DMS53 (cell line): ENCODE results near the gene TRMU.
"Not testable (repeated sequence)": the region's sequence is repeated elsewhere in the genome, so short reads cannot be mapped to it uniquely, and the experiment has no call there.

Experiments used
- DNase-seq: peaks from one replicate; lab custom pipeline; 2025; lab: John Stamatoyannopoulos, UW

Gene TRMU

DNA sequence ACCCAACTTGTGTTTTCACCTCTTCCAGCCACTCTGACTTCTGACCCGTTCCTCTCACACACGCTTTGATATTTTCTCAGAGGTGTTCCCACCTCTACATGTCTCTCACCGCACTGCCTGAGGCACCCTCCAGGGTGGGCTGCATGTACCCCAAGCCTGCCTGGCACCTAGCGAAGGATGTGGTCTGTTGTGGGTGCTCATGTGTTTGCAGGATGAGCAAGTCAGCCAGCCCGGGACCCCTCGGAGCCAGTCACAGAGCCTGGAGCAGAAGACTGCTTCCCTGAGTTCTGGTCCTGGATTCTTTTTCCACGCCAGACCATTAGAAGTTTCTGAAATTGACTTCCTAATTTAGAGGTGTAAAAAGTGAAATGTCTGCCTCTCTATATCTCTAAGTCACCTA is 35.0 kb upstream of the TRMU start:
- no peak for DNase-seq

DNA sequence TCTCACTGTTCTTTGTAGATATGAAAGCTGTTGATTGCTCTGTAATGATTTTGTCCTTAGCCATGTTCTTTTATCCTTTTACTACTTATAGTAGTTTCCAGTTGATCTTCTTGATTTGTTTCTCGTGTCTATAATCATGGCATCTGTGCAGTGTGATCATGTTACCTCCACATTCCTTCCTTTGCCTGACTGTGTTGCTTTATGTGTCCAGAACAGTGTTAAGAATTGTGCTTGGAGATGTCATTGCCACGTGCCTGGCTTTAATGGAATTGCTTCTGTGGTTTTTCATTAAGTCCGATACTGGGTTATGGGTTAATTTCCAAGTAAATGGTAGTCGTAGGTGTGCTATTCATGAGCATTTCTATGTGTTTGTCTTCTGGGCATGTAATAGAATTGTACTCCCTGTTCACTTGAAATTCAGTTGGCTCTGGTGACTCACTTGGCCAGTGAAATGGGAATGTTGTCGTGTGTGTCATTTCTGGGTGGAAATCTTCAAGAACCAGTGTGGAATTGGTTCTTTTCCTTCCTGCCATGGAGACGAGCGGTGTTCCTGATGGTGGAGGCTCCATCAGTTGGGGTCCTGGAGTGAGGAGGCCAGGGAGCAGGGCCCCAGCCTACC is 32.1 kb upstream of the TRMU start:
- DNase-seq = no peak

DNA sequence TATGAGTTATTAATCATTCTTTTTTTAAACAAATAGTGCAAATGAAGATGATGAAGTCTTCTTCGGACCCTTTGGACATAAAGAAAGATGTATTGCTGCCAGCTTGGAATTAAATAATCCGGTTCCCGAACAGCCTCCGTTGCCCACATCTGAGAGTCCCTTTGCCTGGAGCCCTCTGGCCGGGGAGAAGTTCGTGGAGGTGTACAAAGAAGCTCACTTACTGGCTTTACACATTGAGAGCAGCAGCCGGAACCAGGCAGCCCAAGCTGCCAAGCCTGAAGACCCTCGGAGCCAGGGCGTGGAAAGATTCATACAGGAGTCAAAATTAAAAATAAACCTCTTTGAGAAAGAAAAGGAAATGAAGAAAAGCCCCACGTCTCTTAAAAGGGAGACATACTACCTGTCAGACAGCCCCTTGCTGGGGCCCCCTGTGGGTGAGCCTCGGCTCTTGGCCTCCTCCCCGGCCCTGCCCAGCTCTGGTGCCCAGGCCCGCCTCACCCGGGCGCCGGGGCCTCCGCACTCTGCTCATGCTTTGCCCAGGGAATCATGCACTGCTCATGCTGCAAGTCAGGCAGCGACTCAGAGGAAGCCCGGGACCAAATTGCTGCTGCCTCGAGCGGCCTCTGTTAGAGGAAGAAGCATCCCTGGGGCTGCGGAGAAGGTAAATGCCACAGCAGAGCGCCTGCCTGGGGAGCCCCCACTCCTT is 27.1 kb upstream of the TRMU start:
- DNase-seq = no peak

DNA sequence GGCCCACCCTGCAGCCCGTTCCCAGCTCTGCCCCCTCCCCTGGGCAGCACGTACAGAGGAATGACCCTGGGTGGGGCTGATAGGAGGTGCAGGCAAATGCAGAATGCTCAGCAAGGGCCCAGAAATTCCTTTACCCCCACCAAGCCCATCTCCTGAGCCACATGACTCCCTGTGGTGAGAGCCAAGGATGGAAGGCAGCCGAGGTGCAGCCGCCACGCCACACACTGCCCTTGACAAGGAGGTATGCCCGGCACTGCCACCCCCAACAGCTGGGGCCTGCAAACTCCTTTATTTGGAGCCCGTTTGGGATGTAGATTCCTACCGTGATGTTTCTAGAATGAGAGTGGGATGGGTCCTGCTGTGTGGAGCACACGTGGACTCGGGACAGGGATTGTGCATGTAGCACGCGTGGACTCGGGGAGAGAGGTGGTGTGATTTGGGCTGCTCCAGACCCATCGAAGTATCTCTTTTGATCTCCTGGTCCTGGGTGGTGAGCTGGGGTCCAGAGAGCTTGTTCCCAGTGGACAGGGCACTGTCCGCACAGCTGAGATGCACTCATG is 25.9 kb upstream of the TRMU start:
- no peak for DNase-seq

GRCh38 chr22:46312056-46312455 is 23.5 kb upstream of the TRMU start:
- DNase-seq = no peak

DNA sequence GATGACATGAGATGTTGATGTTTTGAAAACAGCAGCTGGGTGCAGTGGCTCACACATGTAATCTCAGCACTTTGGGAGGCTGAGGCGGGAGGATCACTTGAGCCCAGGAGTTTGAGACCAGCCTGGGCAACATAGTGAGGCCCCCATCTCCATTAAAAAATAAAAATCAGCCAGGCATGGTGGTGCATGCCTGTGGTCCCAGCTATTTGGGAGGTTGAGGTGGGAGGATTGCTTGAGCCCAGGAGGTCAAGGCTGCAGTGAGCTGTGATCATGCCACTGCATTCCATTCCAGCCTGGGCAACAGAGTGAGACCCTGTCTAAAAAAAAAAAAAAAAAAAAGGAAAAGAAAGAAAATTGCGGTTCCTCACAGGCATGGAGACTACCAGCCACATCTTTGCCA is 22.7 kb upstream of the TRMU start:
- DNase-seq = not testable (repeated sequence)

- DNase-seq = no peak
Measured at GRCh38 chr22:46315976-46316375, 19.5 kb upstream of the TRMU start.

DNA sequence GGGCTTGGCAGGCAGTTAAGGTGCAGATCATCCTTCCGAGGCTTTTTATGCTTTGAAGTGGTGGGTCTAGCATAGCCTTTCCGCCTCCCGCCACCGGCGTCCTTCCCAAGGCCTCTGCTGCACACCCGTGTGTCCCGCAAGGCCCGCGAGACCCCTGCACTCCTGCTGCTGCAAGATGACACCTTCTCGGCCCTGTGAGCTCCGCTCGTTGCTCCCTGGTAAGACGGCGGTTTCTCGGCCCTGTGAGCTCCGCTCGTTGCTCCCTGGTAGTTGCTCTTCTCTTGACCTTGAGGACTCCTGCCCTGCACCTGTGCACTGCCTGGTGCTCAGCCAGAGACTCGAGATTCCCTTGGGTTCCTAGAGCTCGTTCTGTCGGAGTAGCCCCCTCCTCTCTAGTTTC is 17.9 kb upstream of the TRMU start:
- DNase-seq = no peak

DNA sequence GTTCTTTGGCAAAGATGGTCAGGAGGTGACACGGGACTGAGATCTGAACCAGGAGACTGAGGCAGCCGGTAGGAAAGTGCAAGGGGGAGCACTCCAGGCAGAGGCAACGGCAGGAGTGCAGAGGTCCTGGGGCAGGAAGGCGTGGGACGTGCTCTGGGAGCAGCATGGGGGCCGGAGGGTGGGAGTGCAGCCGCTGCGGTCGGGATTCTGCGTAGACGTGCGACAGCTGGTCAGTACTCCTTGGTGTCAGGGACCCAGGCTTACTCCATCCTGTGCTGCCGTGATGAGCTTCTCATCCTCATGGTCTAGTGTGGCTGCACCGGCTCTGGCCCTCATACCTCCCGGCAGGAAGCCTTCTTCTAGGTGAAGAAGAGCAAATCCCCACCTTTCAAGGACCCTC is 16.9 kb upstream of the TRMU start:
- DNase-seq = no peak

- DNase-seq = no peak
Measured at GRCh38 chr22:46319319-46319718, 16.2 kb upstream of the TRMU start.

DNA sequence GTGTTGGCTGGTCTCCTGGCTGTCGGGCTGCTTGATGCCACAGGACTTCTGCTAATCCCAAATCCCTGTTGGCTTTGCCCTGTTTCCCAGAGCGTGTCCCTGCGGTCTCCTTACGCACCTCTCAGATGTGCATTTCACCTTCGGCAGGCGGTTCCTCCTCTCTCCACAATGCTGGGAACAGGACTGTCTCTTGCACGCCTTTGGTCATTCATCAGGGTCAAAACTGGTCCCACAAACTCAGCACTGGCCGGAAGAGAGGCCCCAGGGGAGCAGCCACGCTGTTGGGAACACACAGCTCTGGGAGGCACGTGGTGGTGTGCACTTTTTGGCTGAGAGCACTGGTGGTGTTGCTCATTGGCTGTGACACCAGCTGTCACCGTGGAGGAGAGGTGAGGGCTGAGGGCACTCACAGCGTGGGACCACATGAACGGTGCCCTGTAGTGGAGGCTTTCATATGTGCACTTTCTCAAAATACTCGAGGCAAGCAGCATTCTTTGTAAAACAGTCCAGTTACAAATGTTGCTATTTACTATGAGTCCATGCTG is 15.3 kb upstream of the TRMU start:
- no peak for DNase-seq

GRCh38 chr22:46320716-46321386 is 14.7 kb upstream of the TRMU start:
- no peak for DNase-seq

- no peak for DNase-seq
Measured at GRCh38 chr22:46322711-46323110, 12.8 kb upstream of the TRMU start.

DNA sequence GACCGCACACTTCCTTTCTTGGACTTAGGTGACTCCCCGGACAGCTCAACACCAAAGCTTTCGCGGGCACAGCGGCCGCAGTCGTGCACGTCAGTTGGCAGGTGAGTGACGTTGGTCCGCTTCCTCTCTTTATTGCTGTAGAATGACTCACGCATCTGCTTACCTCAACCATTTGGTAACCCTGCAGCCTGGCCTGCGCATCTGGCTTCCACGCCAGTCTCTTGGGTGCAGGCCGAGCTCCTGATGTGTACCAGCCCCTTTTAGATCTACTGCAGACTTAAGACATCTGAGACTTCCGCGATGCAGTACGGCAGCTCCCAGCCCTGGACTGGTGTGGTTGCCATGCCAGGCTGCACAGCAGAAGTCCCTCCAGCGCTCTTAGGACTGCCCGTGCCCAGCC is 12.4 kb upstream of the TRMU start:
- DNase-seq = no peak

DNA sequence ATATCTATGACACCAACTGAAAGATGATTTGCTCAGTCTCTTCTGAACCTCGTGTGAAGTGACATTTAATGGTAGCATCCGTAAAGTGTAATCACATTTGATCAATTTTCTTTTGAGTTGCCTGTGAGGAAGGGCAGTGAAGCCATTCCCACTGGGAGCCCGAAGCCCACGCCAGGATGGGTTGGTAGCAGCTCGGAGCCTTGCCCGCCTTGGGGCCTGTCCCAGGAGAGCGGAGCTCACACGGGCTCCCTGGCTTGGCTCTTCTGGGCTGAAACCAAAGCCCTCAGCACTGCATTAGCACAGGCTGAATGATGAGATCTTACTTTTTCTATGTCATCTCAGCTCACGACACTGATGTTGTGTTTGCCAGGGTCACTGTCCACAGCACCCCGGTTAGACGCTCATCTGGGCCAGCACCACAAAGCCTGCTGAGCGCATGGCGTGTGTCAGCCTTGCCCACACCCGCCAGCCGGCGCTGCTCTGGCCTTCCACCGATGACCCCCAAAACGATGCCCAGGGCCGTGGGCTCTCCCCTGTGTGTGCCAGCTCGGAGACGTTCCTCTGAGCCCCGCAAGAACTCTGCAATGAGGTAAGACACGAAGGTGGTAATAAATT is 9.3 kb upstream of the TRMU start:
- no peak for DNase-seq

DNA sequence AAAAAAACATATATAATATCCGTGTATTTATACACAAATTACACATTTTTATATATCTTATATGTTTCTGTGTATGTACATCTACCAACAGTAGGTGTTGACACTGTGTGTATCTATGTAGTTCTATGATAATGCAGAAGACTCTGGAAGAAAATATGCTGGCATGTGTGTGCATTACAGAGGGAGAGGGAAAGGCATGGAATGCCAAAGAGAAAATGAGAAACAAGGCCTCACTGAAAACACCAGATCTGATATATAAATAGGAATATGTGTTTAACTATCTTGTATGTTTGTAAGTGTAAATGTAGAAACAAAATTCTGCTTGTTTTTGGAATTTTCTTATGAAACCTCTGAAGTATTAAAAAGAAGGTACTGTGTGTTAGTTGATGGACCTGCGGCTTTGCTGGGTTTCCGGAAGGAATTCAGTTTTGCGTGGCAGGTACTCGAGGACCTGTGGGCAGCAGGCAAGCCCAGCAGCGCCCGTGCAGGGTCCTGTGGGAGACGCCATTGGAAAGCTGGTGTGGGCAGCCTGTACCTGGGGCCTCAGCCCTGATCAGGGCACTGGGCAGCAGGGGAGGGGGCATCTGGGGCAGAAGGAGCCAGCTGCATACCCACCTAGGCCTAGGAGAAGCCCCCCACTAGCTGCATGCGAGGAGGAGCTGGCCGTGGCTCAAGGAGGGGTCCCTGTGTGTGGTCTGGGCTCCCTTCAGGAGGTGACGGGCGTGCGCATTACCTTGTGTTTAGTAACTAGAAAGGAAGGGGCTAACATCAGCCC is 7.6 kb upstream of the TRMU start:
- DNase-seq = no peak

DNA sequence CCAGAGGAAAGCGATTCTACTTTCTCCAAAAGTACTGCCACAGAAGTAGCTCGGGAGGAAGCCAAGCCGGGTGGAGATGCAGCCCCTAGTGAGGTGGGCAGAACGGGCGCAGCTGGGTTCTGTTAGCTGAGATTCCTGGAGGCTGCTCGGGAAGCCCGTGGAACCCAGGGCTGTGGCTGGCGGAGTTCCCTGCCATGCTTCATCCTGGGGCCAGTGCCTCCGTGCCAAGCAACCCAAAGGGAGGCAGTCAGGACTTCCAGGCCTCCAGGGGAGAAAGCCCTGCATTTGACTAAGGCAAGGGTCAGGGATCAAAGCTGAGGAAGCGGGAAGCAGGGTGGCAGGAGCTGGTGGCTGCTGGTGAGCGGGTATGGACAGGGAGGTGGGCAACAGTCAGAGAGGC is 6.7 kb upstream of the TRMU start:
- no peak for DNase-seq

- no peak for DNase-seq
Measured at GRCh38 chr22:46329616-46330015, 5.9 kb upstream of the TRMU start.

DNA sequence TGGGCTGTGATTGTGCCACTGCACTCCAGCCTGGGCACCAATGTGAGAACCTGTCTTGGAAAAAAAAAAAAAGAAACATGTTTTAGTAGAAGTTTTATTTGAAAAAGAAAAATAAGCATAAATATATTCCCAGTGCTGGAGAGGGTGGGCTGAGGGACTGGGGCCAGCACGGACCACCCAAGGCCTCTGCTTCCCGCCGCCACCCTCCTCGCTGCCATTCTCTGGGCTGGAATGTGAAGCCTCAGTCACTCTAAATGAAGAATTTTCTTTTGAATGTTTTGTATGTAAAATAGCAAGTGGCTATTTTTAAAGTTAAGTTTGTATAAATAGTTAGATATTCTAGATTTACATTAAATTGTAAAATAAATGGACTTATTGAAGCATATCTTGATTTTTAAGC is 5.1 kb upstream of the TRMU start:
- DNase-seq = no peak

DNA sequence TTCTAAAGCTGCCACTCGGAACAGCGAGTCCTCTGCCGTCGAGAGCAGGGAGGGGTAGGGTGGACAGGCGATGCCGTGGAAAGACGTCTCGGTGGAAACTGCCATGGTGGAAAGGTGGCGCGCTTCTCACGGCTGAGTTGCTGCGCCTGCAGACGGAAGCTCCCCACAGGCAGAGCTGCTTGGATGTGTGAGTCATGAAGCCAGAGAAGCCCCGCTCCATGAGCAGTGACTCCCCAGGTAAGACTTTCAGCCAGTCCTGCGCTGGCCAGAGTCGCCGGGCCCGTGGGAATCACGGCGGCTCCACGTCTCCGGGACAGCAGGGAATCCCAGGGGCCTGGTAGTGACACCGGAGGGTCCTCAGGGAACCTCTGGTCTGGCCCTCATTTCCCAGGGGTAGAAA is 4.0 kb upstream of the TRMU start:
- no peak for DNase-seq
